ENCODE results near the gene WFDC1.

The WFDC1 gene

GRCh38 chr16:84294531-84295142 is at the start of gene WFDC1:
WFDC1 (plus strand) TSS chr16:84294878; CDS start chr16:84294972, 94 bp downstream.
- DNase-seq = no peak

GRCh38 chr16:84245956-84246678 is 48.6 kb upstream of the WFDC1 start:
- no peak for DNase-seq

- no peak for DNase-seq
These were observed 48.0 kb upstream of the WFDC1 start for GRCh38 chr16:84246679-84247077.

- DNase-seq = no peak
These were observed 47.3 kb upstream of the WFDC1 start for GRCh38 chr16:84247331-84247730.

- no peak for DNase-seq
These were observed 46.8 kb upstream of the WFDC1 start for GRCh38 chr16:84247844-84248243.

DNA sequence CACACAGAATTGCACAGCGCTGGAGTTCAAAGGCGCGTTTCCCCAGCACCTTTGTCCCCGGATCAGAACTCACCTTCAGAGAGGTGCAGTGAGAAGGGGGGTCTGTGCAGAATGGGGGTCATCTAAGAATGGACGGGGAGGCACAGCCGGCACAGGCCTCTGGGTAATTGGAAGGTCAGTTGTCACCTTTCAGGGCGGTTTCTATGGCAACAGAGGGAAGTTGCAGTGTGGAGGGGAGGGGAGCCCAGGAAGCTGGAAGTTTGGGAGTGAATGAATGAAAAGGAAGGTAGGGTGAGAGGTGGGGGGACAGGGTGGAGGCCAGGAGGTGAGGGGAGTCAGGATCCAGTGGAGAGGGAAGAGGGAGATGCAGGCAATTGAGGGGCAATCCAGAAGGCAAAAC is 42.5 kb upstream of the WFDC1 start:
- no peak for DNase-seq

- no peak for DNase-seq
These were observed 41.5 kb upstream of the WFDC1 start for GRCh38 chr16:84253173-84253572.

DNA sequence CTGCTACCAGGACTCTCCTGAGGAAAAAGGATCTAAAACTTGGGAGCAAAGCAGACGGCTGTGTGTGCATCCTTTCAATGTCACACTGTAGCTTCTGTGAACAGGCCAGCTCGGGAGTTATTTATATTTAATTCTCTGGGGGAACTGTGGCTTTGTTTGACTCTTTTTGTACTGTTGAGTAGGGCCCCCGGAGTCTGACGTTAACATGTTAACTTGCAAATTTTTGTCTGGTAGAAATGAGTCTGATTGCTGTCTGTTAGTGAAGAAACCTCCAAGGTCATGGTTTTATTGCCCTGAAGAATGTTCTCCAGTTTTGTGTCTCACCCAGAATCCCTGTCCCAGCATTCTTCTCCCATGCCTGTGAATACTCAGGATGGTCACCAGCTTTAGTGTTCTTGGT is 40.6 kb upstream of the WFDC1 start:
- DNase-seq = no peak

DNA sequence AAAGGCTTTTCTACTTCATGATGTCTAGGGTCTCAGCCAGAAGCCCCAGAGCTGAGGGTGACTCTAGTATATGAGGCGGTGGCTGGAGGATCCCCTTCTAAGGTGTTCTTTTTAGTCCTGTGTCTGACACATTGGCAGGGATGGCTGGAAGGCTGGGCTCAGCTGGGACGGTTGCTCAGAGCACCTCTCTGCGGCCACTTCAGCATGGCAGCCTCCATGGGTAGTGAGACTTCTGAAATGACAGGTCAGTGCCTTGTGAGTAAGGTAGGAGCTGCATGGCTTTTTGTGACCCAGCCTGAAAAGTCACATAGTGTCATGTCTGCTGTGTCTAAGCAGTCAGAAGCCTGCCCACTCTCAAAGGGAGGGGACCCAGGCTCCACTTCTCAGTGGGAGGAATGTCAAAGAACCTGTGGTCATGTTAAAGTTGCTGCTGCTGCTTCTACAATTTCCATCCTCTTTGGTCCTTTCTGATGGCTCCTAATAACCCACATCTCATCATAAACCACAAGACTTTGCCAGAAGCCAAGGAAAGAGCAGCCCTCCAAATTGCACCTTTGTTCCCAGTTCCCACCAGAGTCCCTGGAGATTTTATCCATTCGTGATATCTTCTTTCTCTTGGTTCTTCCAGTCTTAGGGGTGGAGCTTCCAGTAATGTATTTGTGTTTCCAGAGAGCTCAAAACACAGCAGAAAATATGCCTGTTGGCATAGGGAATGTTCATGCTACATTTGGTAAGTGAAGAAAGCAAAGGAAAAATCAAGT is 39.4 kb upstream of the WFDC1 start:
- DNase-seq = no peak

GRCh38 chr16:84258266-84258665 is 36.4 kb upstream of the WFDC1 start:
- DNase-seq = no peak

GRCh38 chr16:84259691-84260090 is 35.0 kb upstream of the WFDC1 start:
- DNase-seq = no peak

- DNase-seq = no peak
These were observed 33.7 kb upstream of the WFDC1 start for GRCh38 chr16:84260766-84261554.

DNA sequence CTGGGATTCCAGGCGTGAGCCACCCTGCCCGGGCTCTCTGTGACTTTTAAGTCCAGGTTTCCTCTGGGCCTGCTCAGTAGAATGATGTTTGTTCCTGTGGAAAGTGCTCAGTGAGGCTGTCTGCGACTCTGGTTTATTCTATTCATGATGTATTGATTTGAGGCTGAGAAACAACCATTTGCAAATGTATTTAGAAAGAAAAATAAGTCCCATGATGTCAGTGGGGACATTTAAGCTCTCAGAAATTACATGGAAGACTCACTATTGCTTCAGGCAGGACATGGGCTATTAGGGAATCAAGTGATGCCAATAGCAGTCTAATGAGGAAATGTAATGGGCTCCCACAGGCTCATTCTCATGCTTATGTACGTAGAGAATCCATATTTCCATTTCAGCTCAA is 32.6 kb upstream of the WFDC1 start:
- no peak for DNase-seq

DNA sequence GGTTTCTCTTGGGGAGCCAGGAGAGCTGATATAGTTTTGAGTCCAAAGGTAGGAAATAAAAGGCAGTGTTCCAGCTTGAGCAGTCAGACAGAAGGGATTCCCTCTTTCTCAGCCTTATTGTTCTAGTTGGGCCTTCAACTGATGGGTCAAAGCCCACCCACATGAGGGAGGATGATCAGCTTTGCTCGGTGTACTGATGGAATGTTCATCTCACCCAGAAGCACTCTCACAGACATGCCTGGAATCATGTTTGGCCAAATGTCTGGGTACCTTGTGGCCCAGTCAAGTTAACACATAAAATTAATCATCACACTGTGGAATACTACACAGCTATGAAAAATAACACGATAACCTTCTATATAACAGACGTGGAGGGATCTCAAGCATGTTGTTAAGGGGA is 31.7 kb upstream of the WFDC1 start:
- DNase-seq = no peak

DNA sequence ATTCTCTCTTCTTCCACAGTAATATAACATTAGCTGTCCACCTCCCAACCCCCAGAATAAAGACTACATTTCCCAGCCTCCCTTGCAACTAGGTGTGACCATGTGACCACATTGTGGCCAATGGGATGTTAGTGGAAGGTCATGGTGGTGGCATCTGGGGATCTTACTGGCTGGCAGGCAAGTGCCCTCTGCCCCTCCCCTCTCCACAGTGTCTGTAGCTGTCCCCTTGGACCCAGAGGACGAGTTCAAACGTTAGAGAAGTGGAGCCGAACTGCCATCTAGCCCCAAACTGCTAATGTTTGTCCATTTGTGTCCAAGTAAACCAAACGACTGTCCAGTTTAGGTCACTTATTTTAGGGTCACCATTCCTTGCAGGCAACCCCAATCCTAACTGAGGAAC is 28.2 kb upstream of the WFDC1 start:
- no peak for DNase-seq

DNA sequence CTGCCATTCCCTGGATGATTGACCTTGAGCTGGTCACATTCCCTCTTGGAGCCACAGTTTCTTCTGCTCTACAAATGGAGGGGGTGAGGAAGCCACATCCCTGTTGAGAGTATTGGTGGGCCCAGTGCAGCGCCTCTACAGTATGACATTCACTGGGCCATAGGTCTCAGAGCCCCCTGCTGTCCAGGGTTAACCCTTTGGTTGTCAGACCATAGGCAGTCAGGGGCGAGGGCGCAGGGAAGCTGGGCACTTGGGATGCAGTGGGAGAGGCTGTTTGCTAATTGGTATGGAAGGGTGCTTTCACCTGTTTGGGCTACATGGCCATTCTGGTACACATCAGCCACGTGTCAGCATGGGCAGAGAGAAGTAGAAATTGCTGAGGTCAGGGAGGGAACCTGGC is 27.3 kb upstream of the WFDC1 start:
- no peak for DNase-seq

DNA sequence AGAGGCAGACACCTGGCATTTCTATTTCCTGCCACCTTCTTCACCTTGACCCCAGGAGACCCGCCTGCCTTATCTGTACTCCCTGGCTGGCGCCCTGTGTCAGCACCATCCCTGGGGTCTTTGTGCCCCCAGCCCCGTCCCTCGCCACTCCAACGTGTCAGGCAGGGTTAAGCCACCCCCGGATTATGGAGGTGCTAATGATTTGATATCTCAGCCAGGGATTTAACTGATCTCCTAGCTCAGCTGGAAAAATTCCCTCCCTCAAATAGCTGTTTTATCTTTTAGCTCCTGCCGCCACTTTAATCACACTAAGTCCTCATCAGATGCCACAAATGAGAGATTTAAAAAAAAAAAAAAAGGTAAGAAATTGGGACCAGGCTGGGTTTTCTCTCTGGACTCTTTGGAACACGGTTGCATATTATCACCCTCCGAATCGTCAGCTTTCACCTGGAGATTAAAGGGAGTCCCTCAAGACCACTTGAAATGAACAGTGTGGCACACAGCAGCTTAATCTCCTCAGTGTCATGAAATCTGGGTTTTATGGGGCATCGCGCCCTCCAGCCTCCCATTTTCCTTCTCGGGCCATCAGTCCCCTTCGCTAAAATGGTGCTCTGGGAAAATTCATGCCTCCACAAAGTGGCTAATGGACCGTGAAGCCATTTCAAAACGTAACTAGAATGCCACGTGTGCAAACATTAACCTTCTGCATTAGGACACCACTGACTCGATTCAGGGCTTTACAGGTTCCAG is 26.2 kb upstream of the WFDC1 start:
- peak; percentile 67 for DNase-seq

GRCh38 chr16:84270071-84270470 is 24.6 kb upstream of the WFDC1 start:
- no peak for DNase-seq

DNA sequence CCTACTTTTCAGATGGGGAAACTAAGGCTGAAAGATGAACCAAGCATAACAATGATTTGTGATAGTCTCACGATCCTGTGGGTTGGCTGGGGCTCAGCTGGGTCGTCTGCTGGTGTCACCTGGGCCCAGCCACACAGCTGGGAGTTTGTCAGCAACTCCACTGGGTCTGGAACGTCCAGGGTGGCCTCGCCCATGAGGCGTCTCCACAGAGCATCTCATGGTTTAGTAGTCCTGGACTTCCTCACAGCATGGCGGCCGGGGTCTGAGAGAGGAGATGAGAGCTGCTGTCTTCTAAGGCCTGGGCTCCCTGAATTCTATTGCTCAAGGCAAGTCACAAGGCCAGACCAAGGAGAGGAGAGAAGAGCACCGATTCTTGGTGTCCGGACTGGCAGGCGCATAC is 24.1 kb upstream of the WFDC1 start:
- DNase-seq = no peak

DNA sequence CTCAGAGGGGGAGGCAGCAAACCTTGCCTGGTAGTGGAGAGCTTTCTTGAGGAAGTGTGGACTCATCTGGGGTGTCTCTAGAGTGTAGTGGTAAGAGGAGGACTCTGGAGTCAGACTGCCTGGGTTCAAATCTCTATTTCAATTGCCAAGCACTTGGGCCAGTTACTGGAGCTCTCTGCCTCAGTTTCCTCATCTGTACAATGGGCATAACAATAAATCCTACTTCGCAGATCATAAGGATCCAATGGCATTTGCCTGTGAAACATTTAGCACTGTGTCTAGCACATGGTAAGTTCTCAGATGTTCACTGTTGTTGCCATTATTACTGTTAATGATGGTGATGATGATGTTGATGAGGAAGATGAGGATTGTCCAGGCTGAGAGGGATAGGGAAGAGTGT is 23.6 kb upstream of the WFDC1 start:
- DNase-seq = no peak

- DNase-seq = no peak
These were observed 22.8 kb upstream of the WFDC1 start for GRCh38 chr16:84271866-84272265.

DNA sequence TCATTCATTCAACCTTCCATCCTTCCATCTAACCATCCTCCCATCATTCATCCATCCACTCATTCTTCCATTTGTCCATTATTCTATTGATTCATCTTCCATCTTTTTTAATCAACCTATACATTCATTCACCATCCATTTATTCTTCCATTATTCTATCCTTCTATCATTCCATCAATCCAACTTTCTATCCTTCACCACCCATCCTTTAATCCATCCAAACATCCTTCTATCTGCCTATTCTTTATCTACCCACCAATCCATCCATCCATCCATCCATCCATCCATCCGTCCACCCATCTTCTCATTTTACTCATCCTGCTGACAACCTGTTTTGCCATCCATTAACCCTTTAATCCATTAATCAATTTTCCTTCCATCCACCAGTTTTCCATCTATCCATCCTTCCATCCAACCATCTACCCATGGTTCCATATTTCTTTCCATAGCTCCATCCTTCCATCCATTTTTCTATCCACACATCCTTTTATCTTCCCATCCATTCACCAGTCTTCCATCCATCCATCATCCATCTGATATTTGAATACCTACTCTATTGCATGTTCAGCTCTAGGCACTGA is 21.8 kb upstream of the WFDC1 start:
- no peak for DNase-seq
